Measurements from ENCODE around the gene RNF113A.
"Not testable (repeated sequence)": the region's sequence is repeated elsewhere in the genome, so short reads cannot be mapped to it uniquely, and the experiment has no call there.

RNF113A gene

DNA sequence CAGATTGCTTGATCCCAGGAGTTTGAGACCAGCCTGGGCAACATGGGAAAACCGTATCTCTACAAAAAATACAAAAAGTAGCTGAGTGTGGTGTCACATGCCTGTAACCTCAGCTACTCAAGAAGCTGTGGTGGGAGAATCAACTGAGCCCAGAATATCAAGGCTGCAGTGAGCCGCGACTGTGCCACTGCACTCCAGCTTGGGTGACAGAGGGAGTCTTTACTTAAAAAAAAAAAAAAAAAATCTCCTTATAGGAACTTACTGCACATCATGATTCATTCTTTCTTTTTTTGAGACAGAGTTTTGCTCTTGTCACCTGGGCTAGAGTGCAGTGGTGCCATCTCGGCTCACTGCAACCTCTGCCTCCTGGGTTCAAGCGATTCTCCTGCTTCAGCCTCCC is 43.1 kb downstream of the RNF113A start:
- DNase-seq, result no peak

DNA sequence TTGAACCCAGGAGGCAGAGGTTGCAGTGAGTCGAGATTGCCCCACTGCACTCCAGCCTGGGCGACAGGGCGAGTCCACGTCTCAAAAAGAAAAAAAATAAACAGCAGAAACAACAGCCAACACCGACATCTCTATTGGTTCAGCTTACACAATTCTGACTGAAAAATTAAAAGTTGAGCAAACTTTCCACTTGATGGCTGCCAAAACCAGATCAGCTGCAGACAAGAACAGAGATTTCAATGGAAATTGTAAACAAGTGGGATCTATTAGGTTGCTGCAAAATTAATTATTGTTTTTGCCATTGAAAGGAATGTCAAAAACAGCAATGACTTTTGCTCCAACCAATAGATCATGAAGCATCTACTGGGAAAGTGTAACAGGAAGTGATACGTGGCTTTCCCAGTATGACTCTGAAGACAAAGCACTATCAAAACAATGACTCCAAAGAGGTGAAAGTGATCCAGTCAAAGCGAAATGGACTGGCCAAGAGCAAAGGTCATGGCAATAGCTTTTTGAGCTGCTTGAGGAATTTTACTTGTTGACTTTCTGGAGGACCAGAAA is 45.1 kb downstream of the RNF113A start:
- DNase-seq, result no peak

DNA sequence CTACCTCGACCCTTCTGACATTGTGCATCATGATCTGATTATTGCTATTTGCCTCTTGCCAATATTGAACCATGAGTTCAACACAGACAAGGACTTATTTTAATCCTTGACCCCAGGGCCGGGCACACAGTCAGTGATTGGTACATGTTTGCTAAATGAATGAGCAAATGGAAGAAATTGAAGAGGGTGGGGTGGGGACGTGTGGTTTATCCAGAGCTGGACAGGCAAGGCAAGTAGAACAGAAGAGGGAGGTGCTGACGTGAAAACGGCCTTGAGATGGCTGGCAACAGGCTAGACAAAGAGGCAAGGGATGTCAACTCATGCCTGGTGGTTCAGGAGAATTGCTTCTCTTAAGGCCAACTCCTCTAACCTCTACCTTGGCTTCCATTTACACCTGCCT is 47.3 kb downstream of the RNF113A start:
- DNase-seq, result not testable (repeated sequence)

DNA sequence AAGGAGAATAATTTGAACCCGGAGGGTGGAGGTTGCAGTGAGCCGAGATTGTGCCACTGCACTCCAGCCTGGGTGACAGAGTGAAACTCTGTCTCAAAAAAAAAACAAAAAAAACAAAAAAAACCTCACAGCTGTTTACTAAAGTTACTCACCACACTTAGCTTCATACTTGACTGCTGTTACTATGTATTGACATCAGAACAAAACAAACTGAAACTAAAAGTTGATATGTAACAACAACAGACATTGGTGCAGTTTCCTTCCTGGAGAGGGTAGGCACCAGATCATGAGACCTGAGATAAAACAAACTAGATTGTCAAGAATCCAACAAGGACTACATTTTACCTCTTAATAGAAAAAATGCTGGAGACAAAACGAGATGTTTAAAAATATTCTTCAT is 49.8 kb downstream of the RNF113A start:
- DNase-seq, result not testable (repeated sequence)

All from NCI-H2081 (cell line).